WTC11 (cell line): ENCODE measurements around the gene SBK1.

Experiments used
- ATF2 ChIP-seq: sonication (generic); formaldehyde crosslinking; IDR thresholded peaks from 2 replicates; pipeline ENCODE4 v1.8.1; 2022; ENCODE audit warnings: low read depth, missing genetic modification reagents, borderline replicate concordance
- FOXJ3 ChIP-seq: sonication (generic); formaldehyde crosslinking; IDR thresholded peaks from 2 replicates; pipeline ENCODE4 v1.9.0; 2021; ENCODE audit warnings: missing genetic modification reagents, mild to moderate bottlenecking, borderline replicate concordance
- FOXP4 ChIP-seq: sonication (generic); formaldehyde crosslinking; IDR thresholded peaks from 2 replicates; pipeline ENCODE4 v1.8.0; 2022; ENCODE audit warnings: mild to moderate bottlenecking, missing genetic modification reagents
- HMGXB4 ChIP-seq: sonication (generic); formaldehyde crosslinking; IDR thresholded peaks from 2 replicates; pipeline ENCODE4 v1.8.1; 2023; ENCODE audit warnings: mild to moderate bottlenecking, moderate library complexity, missing genetic modification reagents
- JUN ChIP-seq: sonication (generic); formaldehyde crosslinking; IDR thresholded peaks from 2 replicates; pipeline ENCODE4 v1.8.0; 2023; ENCODE audit warnings: mild to moderate bottlenecking, missing genetic modification reagents
- NR1H2 ChIP-seq: sonication (generic); formaldehyde crosslinking; IDR thresholded peaks from 2 replicates; pipeline ENCODE4 v1.9.0; 2021; ENCODE audit warnings: mild to moderate bottlenecking, moderate library complexity, missing genetic modification reagents
- OVOL2 ChIP-seq: fragments of 250-450 bp; sonication (Bioruptor Pico); IDR thresholded peaks from 2 replicates; pipeline ENCODE4 v1.9.0; 2021; ENCODE audit warnings: mild to moderate bottlenecking, borderline replicate concordance
- USF2 ChIP-seq: sonication (generic); formaldehyde crosslinking; IDR thresholded peaks from 2 replicates; pipeline ENCODE4 v1.8.1; 2023; ENCODE audit warnings: mild to moderate bottlenecking, missing genetic modification reagents, moderate library complexity
- ZMAT4 ChIP-seq: fragments of 250-450 bp; sonication (Bioruptor Pico); IDR thresholded peaks from 2 replicates; pipeline ENCODE4 v1.9.0; 2021; ENCODE audit warnings: mild to moderate bottlenecking
- ZNF423 ChIP-seq: fragments of 250-450 bp; sonication (Bioruptor Pico); IDR thresholded peaks from 2 replicates; pipeline ENCODE4 v2.1.2; 2022; ENCODE audit warnings: mild to moderate bottlenecking, moderate library complexity
- ZNF512 ChIP-seq: sonication (generic); formaldehyde crosslinking; IDR thresholded peaks from 2 replicates; pipeline ENCODE4 v1.8.1; 2022; ENCODE audit warnings: missing genetic modification reagents, borderline replicate concordance
- TF ChIP-seq, protein P1 (sequence below): fragments of 200-600 bp; IDR thresholded peaks from 2 replicates; pipeline ENCODE4 v1.8.0; 2022; ENCODE audit warnings: antibody characterized with exemption
- TF ChIP-seq, protein P2 (sequence below): sonication (generic); formaldehyde crosslinking; IDR thresholded peaks from 2 replicates; pipeline ENCODE4 v1.8.1; 2023; ENCODE audit warnings: mild to moderate bottlenecking, missing genetic modification reagents, borderline replicate concordance

GRCh38 chr16:28283798-28284577, 8.3 kb upstream of the SBK1 start:
- TF ChIP-seq HMGXB4 (CRISPR knock-in tag) (no peak), USF2 (CRISPR knock-in tag) (no peak), NR1H2 (CRISPR knock-in tag) (no peak), JUN (CRISPR knock-in tag) (no peak), ZMAT4 (CRISPR knock-in tag) (no peak), FOXJ3 (CRISPR knock-in tag) (no peak), OVOL2 (CRISPR knock-in tag) (no peak), ATF2 (CRISPR knock-in tag) (no peak), ZNF423 (no peak), FOXP4 (CRISPR knock-in tag) (no peak), ZNF512 (CRISPR knock-in tag) (no peak)
- TF ChIP-seq, protein P1, sequence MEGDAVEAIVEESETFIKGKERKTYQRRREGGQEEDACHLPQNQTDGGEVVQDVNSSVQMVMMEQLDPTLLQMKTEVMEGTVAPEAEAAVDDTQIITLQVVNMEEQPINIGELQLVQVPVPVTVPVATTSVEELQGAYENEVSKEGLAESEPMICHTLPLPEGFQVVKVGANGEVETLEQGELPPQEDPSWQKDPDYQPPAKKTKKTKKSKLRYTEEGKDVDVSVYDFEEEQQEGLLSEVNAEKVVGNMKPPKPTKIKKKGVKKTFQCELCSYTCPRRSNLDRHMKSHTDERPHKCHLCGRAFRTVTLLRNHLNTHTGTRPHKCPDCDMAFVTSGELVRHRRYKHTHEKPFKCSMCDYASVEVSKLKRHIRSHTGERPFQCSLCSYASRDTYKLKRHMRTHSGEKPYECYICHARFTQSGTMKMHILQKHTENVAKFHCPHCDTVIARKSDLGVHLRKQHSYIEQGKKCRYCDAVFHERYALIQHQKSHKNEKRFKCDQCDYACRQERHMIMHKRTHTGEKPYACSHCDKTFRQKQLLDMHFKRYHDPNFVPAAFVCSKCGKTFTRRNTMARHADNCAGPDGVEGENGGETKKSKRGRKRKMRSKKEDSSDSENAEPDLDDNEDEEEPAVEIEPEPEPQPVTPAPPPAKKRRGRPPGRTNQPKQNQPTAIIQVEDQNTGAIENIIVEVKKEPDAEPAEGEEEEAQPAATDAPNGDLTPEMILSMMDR = no peak
- TF ChIP-seq, protein P2, sequence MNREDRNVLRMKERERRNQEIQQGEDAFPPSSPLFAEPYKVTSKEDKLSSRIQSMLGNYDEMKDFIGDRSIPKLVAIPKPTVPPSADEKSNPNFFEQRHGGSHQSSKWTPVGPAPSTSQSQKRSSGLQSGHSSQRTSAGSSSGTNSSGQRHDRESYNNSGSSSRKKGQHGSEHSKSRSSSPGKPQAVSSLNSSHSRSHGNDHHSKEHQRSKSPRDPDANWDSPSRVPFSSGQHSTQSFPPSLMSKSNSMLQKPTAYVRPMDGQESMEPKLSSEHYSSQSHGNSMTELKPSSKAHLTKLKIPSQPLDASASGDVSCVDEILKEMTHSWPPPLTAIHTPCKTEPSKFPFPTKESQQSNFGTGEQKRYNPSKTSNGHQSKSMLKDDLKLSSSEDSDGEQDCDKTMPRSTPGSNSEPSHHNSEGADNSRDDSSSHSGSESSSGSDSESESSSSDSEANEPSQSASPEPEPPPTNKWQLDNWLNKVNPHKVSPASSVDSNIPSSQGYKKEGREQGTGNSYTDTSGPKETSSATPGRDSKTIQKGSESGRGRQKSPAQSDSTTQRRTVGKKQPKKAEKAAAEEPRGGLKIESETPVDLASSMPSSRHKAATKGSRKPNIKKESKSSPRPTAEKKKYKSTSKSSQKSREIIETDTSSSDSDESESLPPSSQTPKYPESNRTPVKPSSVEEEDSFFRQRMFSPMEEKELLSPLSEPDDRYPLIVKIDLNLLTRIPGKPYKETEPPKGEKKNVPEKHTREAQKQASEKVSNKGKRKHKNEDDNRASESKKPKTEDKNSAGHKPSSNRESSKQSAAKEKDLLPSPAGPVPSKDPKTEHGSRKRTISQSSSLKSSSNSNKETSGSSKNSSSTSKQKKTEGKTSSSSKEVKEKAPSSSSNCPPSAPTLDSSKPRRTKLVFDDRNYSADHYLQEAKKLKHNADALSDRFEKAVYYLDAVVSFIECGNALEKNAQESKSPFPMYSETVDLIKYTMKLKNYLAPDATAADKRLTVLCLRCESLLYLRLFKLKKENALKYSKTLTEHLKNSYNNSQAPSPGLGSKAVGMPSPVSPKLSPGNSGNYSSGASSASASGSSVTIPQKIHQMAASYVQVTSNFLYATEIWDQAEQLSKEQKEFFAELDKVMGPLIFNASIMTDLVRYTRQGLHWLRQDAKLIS (CRISPR knock-in tag) = no peak
